Measurements from ENCODE around the gene UBA3.

Gene UBA3

DNA sequence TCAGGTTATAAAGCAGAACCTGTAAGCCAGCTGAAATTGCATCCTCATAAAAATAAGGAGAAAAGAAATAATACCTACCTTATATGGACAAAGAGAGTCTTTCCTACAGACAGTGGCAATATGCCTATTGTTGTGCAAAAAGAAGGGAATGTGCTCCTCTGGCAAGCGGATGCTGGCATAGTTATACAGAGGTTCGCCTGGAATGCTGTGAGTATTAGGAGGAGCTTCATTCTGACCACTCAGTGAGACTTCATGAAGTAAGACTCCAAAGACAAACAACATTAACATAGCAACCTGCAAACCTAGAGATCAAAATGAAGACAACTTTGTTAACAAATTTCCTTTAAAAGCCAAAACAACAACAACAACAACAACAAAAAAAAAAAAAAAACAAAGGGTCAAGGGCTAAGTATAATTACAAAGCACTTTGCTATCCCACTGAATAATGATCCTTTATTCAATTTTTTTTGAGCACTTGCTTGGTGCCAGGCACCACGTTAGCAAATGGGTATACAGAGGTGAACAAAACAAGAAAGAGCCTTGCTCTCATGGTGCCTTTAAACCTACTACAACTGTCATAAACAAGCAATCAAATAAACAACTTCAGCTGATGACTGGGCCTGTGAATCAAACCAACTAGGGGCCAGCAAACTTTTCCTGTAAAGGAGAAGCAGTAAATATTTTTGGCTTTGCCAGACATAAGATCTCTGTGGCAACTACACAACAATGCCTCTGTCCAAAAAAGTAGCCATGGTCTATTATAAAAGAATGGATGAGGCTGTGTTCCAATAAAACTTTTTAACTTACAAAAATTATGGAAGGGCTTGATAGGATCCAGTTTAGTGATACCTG is 70.4 kb downstream of the UBA3 start:
- no peak for DNase-seq

GRCh38 chr3:69008980-69009379 is 71.2 kb downstream of the UBA3 start:
- DNase-seq, result no peak

GRCh38 chr3:69005791-69006482 is 74.2 kb downstream of the UBA3 start:
- no peak for DNase-seq

GRCh38 chr3:69005071-69005790 is 74.9 kb downstream of the UBA3 start:
- no peak for DNase-seq

Data from NCI-H2081 treated with DMSO at 0.1 percent for 48 hours (cell line).